Brain microvascular endothelial cell (primary cell): Measurements from ENCODE around the gene CALB2.
"Not testable (repeated sequence)": the region's sequence is repeated elsewhere in the genome, so short reads cannot be mapped to it uniquely, and the experiment has no call there.

Experiments used
- DNase-seq: peaks from one replicate; pipeline ENCODE4 v3.0.0-alpha.2; 2020
- H3K27ac ChIP-seq: fragments of 250-450 bp; sonication (Bioruptor Pico); 2 replicates; pipeline ENCODE4 v1.5.1; 2020; ENCODE audit warnings: mild to moderate bottlenecking, moderate library complexity
- H3K27me3 ChIP-seq: fragments of 250-450 bp; sonication (Bioruptor Pico); replicated peaks from 2 replicates; pipeline ENCODE4 v1.5.1; 2020; ENCODE audit warnings: mild to moderate bottlenecking
- H3K36me3 ChIP-seq: fragments of 250-450 bp; sonication (Bioruptor Pico); replicated peaks from 2 replicates; pipeline ENCODE4 v1.5.1; 2020; ENCODE audit warnings: mild to moderate bottlenecking
- H3K4me3 ChIP-seq: 2 replicates; pipeline ENCODE4 v1.5.1; 2011; ENCODE audit warnings: low read depth, mild to moderate bottlenecking, control low read depth, low read length, moderate library complexity
- CTCF ChIP-seq: IDR thresholded peaks from 2 replicates; pipeline ENCODE4 v1.5.1; 2011; ENCODE audit warnings: low read depth, mild to moderate bottlenecking, moderate library complexity, low read length, control low read depth, inconsistent platforms; ENCODE audit errors: missing control alignments
- in situ Hi-C: cut with HindIII; loops from 2 replicates; pipeline ENCODE4 v1.10.0; 2017; ENCODE audit warnings: low sequenced_read_pairs, low pct_ligation_motif_present

Gene CALB2

GRCh38 chr16:71358464-71358998 is at the start of gene CALB2:
Gene CALB2, plus strand, starts transcription at chr16:71358723. Its CDS starts 70 bp downstream, at chr16:71358793.
- peak within 1 kb of the TSS; percentile 39 for H3K4me3 ChIP-seq
- TF ChIP-seq CTCF = peak; percentile 60
- no peaks in the 10 kb centered on the region for H3K36me3 ChIP-seq
- peak; percentile 24 for DNase-seq
- no peak within 1 kb of the TSS for H3K27ac ChIP-seq
- no peaks in the 10 kb centered on the region for H3K27me3 ChIP-seq
- in situ Hi-C loops = no loop called here

- TF ChIP-seq CTCF = peak; percentile 81
- Histone ChIP-seq H3K4me3 (no peak overlapping the region), H3K27me3 (no peaks in the 10 kb centered on the region), H3K36me3 (no peaks in the 10 kb centered on the region), H3K27ac (no peak overlapping the region)
- no peak for DNase-seq
- in situ Hi-C loops = no loop called here
Observed at GRCh38 chr16:71311553-71312158, 46.9 kb upstream of the CALB2 start.

- H3K27me3 ChIP-seq, H3K36me3 ChIP-seq, in situ Hi-C loops, H3K27ac ChIP-seq, DNase-seq, H3K4me3 ChIP-seq: not testable (repeated sequence)
Observed at GRCh38 chr16:71313591-71313990, 44.9 kb upstream of the CALB2 start.

GRCh38 chr16:71315269-71315668 is 43.3 kb upstream of the CALB2 start:
- in situ Hi-C loops = no loop called here
- no peaks in the 10 kb centered on the region for H3K36me3 ChIP-seq
- no peak overlapping the region for H3K27ac ChIP-seq
- H3K4me3 ChIP-seq = no peak overlapping the region
- no peak for DNase-seq
- no peak for TF ChIP-seq CTCF
- H3K27me3 ChIP-seq = no peaks in the 10 kb centered on the region

- DNase-seq = no peak
Observed at GRCh38 chr16:71319999-71320398, 38.5 kb upstream of the CALB2 start.

GRCh38 chr16:71327720-71328119 is 30.8 kb upstream of the CALB2 start:
- no peak for DNase-seq
- TF ChIP-seq CTCF = no peak
- no peak overlapping the region for H3K27ac ChIP-seq
- no peaks in the 10 kb centered on the region for H3K36me3 ChIP-seq
- H3K27me3 ChIP-seq = no peaks in the 10 kb centered on the region
- in situ Hi-C loops = no loop called here
- H3K4me3 ChIP-seq = no peak overlapping the region

More at GRCh38 chr16:71319999-71320398, 38.5 kb upstream of the CALB2 start:
- TF ChIP-seq CTCF = no peak
- Histone ChIP-seq H3K27me3 (no peaks in the 10 kb centered on the region), H3K27ac (no peak overlapping the region), H3K36me3 (no peaks in the 10 kb centered on the region), H3K4me3 (no peak overlapping the region)
- in situ Hi-C loops = no loop called here
